ENCODE measurements around the gene LPAR1.

Gene LPAR1

DNA sequence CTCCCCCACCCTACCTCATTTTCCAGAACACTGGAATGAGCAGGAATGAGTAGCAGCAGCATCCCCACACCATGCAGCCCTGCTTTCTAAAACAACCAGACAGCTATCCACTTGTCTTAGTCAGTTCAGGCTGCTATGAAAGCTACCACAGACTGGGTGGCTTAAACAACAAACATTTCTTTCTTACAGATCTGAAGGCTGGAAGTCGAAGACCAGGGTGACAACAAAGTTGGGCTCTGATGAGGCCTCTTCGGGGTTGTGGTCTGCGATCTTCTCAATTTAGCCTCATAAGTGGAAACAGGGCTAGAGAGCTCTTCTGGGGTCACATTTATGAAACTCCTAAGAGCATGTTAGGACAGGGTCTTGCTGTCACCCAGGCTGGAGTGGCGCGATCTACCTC lies 38.9 kb downstream of the LPAR1 start:
- DNase-seq (ENCODE audit: low read depth) = no peak

DNA sequence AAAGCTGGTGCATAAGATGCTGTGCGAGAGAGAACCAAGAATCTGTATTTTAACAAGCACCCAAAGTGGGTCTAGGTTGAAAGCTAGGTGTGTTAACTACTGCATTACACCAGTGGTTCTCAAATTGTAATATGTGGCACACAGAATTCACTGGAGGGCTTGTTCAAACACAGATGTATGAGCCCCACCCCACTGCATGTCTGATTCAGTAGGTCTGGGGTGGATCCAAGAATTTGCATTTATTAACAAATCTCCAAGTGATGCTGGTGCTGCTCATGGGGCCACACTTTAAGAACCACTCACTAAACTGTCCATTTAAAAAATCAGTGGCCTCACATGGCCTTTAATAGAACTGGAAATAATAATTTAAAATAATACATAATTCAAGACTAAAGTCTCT lies 40.4 kb downstream of the LPAR1 start:
- peak; percentile 81 for DNase-seq (ENCODE audit: low read depth)

DNA sequence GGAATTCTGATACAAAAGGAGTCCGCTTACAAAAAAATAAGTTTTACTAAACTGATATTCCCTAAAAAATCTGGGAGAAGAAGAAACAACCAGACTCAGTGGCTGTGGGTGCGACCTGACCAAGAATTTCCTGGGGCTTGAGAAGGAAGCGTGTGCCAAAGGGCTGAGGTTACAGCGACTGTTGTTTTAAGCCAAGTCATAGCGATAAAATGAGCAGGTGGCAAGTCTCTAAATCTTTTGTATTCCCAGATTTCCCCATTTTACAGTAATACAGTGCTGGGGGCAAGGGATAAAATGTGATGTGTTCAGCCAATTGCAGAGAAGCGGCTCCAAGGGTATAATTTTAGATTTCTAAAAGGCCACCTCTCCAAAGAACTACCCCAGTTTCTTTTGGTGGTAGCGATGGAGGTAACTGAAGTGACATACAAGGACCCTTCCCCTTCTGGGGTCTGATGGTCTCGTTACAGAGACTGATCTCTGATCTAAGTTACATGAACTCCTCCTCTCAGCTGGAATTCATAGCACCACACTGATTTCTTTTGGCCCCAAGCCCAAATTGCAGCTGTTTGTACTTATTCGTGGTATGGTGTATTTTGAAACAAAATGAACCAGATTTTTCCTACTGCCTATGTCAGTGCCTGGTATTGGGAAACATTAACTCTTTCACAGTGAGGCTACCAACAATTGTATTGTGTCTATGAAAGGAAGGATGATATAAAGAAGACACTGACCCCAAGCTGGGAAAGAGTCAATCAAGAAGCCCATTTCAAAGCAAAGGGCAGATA lies 41.6 kb downstream of the LPAR1 start:
- peak; percentile 96 for DNase-seq (ENCODE audit: low read depth)

DNA sequence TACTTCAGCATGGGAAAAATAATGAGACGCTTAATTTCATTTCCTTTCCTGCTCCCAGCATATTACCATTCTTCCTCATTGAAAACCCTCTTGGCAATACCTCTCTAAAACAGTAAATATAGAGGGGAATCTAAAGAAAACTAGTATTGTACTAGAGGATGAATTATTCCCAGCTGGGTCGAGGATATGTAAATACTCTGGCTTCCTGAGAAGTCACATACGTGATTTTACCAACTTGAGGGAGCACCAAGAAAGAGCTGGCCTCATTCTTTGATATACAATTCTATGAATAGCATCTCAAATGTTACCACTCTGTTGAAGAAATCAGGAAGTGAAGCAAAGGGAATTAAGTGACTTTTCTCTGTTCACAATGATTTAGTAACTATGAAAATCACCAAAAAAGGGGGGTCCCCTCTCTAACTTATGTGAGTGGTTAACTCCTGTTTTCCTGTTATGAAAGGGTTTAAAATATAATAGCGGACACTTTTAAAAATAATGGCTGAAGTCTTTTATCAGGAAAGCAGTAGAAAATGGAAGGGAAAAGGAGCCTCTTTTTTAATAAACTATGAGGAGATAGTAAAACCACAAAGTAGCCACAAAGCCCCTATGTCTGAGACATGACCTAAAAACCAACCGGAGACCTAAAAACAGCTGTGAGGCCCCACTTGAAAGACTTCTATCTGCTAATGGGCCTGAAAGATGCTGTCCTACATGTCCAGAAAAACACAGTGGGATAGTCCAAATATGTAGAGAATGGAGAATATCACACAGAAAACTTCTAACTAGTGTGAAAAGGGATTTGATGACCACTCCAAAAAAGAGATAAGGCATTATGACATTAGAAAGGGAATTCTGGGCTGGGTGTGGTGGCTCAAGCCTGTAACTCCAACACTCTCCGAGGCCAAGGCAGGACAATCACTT lies 42.6 kb downstream of the LPAR1 start:
- DNase-seq (ENCODE audit: low read depth) = peak; percentile 74

DNA sequence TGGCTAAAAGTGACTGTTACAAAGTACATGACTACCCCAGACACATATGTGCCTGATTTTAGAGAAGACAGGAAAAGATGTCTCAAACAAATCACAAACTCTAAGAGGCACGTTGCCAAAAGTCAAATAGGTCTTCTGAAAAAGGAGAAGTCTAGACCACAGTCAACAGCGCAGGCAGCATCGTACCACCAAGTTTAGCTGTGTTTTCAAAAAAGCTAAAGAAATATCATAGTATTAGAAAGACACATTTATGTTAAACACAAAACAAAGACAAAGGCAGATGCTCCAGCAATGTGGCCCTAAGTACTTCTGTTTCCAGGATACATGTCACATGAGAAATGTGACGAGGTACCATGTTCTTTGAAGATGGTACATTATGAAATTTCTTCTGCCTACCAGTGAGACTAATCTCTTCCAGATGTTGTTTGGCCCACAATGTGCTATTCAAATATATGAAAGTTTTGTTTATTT lies 43.5 kb downstream of the LPAR1 start:
- peak; percentile 97 for DNase-seq (ENCODE audit: low read depth)

DNA sequence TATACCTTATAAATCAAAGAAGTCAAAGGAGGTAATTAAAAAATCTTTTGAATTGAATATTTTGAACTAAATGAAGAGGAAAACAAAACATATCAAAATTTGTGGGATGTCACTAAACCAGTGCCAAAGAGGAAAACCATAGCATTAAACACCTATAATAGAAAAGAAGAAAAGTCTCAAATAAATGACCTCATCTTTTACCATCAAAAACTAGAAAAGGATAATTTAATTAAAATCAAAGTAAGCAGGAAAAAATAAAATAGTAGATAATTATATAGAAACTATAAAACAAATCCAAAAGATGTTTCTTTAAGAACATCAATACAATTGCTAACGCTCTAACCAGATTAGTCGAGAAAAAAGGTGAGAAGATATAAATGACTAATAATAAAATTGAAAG lies 47.8 kb downstream of the LPAR1 start:
- no peak for DNase-seq (ENCODE audit: low read depth)

DNA sequence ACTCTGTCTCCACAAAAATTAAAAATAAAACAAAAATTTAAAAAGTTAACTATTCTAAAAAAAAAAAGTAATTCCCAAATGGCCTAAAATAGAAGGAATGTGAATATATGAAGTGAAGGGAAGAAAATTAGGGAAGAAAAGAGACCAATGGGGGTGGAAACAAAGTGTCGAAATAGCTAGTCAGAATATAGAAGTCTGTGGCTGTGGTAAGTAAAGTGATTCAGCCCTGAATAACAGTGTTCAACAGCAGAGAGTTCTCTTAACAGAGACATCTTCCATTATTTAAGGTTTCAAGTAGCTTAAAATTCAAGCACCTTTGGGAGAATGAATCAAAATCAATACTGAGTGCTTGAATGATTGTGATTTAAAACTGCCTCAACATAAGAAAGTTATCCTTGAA lies 51.7 kb downstream of the LPAR1 start:
- no peak for DNase-seq (ENCODE audit: low read depth)

DNA sequence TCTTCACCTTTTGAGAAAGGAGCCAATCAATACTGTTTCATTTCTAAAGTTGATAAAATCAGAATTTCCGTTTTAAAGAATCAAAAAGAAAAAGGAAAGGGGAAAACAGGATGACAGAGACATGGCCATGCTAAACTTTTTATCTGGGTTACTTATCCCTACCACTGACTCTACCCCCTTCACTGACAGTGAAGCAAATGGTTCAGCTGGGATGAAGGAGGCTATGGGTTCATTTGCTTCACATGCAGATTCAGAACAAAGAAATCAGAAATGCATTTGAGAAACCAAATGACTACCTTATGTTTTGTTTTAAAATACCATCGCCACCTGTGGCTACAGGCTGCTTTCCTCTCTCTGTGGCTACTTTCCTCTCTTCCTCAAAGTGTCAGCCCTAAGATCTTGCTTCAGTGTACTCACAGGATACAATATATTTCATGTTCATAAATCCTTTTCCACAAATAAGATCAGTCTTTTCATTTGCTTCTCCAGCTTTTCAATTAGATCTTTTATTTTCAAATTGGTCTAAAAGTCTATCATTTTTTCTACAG lies 53.3 kb downstream of the LPAR1 start:
- DNase-seq (ENCODE audit: low read depth) = no peak

DNA sequence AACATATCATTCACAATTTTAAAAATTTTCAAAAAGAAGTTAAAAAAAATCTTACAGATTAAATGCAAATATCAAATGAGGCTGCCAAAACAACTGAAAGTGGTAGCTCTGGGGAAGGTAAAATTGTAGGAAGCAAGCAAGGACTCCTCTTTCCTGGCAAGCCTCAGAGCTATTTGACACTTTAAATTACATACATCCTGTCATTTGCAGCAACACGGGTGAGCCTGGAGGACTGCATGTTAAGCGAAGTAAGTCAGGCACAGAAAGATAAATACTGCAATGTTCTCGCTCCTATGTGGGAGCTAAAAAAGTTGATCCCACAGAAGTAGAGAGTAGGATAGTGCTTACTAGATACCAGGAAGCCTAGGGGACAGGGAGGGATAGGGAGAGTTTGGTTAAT lies 58.0 kb downstream of the LPAR1 start:
- DNase-seq (ENCODE audit: low read depth) = no peak

DNA sequence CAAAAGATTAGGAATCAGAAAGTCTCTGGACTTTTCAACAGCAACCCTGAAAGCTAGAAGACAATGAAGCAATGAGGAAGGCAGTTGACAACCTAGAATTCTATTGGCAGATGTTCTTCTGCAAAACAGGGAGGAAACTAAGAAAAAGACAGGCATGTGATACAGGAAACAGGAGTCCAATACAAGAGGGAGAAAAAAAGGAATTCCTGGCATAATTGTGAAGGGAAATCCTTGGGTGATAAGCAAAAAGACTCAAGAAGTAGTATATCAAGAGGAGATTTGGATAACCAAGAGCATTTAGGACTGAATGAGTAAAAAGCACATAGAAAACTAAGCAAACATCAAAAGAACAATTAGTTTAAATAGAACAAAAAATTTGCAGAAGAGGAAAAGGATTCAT lies 58.6 kb downstream of the LPAR1 start:
- no peak for DNase-seq (ENCODE audit: low read depth)

DNA sequence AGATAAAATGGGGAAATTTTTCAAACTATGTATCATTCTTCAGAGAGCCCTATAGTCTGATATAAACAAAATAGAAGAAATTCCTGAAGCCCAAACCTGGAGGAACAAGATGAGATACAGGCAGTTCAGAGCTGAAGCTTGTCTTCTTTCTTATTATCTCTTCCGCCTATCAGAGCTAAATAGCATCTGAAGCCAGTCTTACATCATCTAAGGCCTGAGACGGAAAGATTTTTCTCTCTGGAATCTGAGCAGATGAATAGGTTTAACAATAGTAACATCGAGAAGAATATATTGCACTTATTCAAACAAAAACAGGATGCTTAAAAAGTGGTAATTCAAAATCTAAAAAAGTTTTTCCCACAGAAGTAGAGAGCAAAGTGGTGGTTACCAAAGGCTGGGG lies 59.8 kb downstream of the LPAR1 start:
- no peak for DNase-seq (ENCODE audit: low read depth)

DNA sequence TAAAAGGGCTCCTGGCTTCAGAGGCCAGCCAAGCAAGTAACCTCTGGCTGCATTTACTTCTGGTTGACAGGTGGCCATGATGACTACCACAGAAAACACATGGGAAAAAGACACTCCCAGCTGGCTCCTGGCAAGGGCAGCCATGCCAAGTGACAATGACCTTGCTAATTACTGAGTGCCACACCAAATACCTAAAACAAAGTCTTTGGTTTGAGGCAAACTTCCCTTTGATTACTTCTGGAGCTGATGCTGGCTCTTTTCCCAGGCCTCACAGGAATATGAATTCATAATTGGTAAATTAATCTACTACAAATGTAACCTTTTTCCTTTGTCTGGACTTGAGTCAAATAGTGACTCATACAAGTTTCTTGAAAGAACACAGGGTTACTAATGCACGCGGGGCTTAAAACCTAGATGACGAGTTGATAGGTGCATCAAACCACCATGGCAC lies 61.0 kb downstream of the LPAR1 start:
- peak; percentile 79 for DNase-seq (ENCODE audit: low read depth)

DNA sequence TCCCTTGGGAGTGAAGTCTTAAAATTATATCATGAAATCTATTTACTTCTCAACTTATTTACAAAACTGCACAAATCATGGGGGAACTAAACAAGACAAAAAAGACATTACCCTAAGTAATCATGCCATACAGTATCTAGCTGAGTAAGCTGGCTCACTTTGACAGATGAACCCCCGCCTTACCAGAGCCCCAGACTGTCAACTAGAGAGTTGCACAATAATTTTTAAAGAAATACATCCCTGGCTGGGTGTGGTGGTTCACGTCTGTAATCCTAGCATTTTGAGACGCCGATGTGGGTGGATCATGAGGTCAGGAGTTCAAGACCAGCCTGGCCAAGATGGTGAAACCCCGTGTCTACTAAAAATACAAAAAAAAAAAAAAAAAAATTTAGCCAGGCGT lies 62.3 kb downstream of the LPAR1 start:
- peak; percentile 62 for DNase-seq (ENCODE audit: low read depth)

DNA sequence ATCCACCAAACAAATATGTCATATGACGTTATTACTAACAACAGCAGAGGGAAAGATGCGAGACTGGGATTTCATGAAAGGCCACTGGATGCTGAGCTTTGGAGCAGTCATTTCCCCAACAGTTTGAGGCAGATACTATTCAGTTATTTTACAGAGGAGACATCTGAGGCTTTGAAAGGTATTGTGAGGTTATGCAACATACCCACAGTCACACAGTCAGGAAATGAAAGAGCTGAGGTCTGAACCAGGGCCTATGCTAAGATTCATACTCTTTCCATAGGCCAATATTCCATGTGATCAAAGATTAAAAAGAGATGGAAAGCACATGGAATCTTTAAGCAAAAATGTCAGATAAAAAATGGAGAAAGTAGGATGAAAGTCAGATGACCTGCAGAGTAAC lies 63.0 kb downstream of the LPAR1 start:
- no peak for DNase-seq (ENCODE audit: low read depth)

DNA sequence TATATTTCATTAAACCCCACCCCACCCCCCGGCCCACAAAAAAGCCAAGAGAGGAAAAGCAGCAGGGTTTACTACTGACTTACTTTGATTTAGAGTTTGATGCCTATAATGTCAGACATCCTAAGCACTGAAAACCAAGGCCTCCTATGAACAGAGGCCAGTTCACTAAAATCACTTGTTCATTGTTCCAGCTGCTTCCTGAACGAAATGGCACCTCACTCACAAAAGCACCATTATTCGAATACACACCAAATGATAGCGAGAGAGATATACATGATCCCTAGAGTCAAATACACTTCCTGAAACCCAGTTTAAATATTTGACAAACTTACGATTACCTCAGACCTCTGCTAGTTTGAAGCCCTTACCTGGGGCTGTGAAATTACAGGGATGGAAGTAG lies 66.6 kb downstream of the LPAR1 start:
- no peak for DNase-seq (ENCODE audit: low read depth)

DNA sequence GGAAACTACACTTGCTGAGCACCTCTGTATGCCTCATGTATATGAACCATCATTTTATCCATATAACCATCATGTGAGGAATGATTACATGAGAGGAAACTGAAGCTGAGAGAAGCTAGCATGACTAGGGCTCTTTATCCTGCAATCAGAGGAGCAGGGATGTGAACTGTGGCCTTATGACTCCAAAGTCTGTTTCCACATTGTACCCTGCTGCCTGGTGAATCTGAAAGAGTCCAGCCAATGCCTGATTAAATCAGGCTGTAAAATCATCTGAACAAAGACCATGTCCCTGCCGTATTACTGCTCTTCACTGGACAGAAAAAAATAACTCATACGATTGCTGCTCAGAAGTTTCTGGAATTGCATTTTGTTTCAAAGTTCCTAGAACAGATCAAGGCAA lies 67.0 kb downstream of the LPAR1 start:
- DNase-seq (ENCODE audit: low read depth) = peak; percentile 56

DNA sequence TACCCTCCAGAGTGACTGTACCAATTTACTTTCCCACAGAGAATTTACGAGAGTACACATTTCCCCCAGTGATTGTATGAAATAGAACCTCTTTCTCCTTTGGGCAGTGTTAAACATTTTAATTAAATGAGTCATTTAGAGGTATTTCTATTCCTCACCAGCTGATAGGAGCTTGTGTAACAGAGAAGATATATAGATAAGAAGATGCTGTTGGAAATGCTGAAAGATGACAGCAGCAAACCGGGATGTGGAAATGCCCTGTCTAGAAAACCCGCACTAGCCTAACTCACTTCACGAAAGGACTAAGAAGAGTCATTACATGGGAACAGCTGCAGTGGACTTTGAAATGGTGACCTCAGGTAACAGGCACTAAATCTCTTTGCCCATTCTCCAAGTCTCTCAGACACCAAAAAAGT lies 68.3 kb downstream of the LPAR1 start:
- DNase-seq (ENCODE audit: low read depth) = peak; percentile 30

DNA sequence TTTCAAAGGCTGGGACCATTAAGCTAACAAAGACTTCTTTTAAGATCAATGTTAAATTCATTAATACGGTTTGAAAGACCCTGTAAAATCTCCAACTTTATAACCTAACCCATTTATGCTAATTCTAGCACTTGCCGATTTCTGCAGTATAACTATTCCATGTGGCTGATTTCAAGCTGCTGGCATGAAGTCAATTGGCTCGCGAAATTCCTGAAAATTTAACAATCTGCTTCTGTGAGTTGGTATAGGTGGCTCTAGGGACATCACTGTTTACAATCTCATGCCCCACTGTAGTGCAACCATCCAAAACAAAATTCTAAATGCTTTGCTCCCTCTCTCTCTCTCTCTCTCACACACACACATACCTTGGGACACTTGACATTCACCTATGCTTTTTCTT lies 70.2 kb downstream of the LPAR1 start:
- no peak for DNase-seq (ENCODE audit: low read depth)

DNA sequence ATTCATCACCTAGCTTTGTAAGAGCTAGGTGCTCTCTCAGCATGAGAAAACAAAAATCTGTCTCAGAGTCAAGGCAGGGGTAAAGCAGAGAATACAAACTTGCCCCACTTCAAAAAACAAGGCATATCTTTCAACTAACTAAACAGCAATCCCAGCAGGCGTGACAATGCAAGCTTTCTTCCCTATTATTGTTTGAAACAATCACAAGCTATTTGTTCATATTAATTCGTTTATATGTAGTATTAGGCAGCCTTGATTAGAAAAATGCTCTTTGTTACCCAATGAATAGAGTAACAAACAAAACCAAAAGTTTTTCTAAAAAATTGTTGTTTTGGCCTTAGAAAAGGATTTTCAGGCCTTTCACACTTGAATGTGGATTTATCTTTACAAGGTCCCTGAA lies 71.1 kb downstream of the LPAR1 start:
- no peak for DNase-seq (ENCODE audit: low read depth)

DNA sequence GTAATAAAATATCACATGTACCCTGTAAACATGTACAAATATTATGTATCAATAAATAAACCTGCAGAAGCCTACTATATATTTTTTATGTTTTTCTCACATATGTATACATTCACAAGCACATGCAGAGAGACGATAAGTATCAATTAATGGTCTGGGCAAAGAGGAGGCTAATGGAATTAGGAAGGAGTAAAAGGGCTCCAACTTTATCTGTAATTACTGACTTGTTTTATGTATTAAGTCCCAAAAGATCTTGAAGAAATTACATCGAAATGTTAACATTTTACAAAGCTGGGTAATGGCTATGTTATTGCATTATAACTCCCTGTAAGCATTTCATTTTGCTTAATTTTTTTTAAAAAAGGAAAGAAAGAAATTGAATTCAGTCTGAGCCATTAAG lies 78.0 kb downstream of the LPAR1 start:
- no peak for DNase-seq (ENCODE audit: low read depth)

DNA sequence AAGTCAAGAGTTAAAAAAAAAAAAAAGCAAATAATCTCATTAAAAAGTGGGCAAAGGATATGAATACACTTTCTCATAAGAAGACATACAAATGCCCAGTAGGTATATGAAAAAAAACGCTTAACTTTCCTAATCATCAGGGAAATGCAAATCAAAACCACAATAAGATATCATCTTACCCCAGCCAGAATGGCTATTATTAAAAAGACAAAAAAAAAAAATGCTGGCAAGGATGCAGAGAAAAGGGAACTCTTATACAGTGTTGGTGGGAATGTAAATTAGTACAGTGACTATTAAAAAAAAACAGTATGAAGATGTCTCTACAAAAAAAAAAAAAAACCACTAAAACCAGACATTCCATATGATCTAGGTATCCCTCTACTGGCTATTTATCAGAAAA lies 79.4 kb downstream of the LPAR1 start:
- peak; percentile 34 for DNase-seq (ENCODE audit: low read depth)

DNA sequence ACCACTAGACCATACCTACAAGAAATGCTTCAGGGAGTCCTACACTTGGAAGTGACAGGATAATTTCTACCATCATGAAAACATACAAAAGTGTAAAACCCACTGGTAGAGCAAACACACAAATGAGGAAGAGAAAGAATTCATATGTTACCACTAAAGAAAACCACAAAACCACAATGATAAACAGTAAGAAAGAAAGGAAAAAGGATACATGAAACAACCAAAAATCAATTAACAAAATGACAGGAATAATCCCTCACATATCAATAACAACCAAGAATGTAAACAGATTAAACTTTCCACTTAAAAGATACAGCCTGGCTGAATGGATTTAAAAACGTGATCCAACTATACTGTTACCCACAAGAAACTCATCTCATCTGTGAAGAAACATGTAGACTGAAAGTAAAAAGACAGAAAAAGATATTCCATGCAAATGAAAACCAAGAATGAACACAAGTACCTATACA lies 83.4 kb downstream of the LPAR1 start:
- peak; percentile 61 for DNase-seq (ENCODE audit: low read depth)

DNA sequence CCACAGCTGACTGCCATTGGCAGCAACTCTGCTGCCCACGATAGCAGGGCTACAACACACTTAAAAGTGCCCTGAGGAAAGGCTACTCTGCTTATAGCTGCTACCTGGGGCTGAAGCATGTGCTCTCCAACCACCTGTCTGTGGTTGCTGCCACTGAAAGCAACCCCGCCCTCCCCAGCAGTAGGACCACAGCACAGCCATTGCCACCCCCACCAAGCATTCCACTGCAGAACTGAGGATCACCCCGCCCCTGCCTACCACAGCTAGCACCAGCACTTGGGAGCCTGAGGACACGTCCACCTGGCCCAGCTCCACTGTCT lies 85.8 kb downstream of the LPAR1 start:
- DNase-seq (ENCODE audit: low read depth) = no peak

All from fibroblast of gingiva (primary cell).